ENCODE measurements around the gene RP2. TPM values are rescaled to one million over a fixed set of nuclear protein-coding genes. Genes with fewer than 3 reads are reported as not detected.

Gene RP2
- total RNA-seq, 1 donor from 2014 or later: 6.1 TPM

DNA sequence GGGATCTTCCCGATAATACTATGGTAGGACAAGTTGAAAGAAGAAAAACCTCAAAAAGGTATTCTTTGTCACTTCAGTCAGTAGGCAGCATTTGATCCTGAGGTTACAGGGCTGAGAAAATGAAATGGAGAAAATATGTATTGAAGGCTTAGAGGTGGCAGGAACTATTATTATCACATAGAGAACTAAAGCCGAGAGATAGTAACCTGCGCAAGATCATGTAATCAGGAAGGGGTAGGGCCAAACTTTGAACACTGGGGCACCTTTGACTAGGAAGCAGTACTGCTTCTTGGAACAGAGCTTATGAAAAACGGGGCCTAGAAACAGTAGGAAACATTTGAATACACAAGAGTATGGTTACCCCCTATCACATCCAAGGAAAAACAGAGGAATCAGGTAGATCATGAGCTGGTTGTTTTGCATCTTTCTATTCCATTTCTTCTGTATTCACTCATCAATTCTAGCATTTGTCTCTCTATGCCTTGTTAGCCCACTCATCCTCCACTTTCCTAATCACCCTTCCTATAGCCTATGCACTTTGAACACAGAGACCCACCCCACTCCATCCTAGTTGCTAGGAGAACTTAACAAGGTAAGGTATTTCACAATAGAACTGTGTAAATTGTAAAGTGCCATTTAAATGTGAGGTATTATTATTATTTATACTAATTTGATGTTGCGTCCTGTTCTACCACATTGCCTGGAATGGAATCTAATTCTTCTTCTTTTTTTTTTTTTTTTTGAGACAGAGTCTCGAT is 43.3 kb upstream of the RP2 start:
- Histone ChIP-seq H3K9me3 (no peaks in the 10 kb centered on the region), H3K4me1 (no peaks in the 10 kb centered on the region), H3K27ac (no peak overlapping the region), H3K4me3 (no peak overlapping the region), H3K36me3 (no peaks in the 10 kb centered on the region), H3K27me3 (no peaks in the 10 kb centered on the region)
- no peak for TF ChIP-seq POLR2A (IDR thresholded peaks at IDR 0.05)
- no peak for TF ChIP-seq POLR2AphosphoS5 (IDR thresholded peaks at IDR 0.05; ENCODE audit: insufficient read depth in 1 of 2, low read depth in 1 of 2)
- TF ChIP-seq, protein P1, sequence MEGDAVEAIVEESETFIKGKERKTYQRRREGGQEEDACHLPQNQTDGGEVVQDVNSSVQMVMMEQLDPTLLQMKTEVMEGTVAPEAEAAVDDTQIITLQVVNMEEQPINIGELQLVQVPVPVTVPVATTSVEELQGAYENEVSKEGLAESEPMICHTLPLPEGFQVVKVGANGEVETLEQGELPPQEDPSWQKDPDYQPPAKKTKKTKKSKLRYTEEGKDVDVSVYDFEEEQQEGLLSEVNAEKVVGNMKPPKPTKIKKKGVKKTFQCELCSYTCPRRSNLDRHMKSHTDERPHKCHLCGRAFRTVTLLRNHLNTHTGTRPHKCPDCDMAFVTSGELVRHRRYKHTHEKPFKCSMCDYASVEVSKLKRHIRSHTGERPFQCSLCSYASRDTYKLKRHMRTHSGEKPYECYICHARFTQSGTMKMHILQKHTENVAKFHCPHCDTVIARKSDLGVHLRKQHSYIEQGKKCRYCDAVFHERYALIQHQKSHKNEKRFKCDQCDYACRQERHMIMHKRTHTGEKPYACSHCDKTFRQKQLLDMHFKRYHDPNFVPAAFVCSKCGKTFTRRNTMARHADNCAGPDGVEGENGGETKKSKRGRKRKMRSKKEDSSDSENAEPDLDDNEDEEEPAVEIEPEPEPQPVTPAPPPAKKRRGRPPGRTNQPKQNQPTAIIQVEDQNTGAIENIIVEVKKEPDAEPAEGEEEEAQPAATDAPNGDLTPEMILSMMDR (IDR thresholded peaks at IDR 0.05): no peak
- no peak for DNase-seq (ENCODE audit: extremely low spot score in 2 of 2)
- intact Hi-C loops (cut with DNase I): loop anchor here (5.0 kb wide), 1 partner anchor 36 kb away; the partner anchor contains the start of gene SLC9A7

GRCh38 chrX:46796574-46797191 is 40.2 kb upstream of the RP2 start:
- no peak for DNase-seq (ENCODE audit: extremely low spot score in 2 of 2)
- H3K4me1 ChIP-seq: no peaks in the 10 kb centered on the region
- H3K36me3 ChIP-seq: no peaks in the 10 kb centered on the region
- no peaks in the 10 kb centered on the region for H3K27me3 ChIP-seq
- intact Hi-C loops (cut with DNase I): no loop called here
- H3K4me3 ChIP-seq: no peak overlapping the region
- H3K9me3 ChIP-seq: no peaks in the 10 kb centered on the region
- TF ChIP-seq, protein P1 (IDR thresholded peaks at IDR 0.05): peak in 2 of 3 experiments; percentile 29 to 55
- no peak for TF ChIP-seq POLR2AphosphoS5 (IDR thresholded peaks at IDR 0.05; ENCODE audit: insufficient read depth in 1 of 2, low read depth in 1 of 2)
- H3K27ac ChIP-seq: no peak overlapping the region

DNA sequence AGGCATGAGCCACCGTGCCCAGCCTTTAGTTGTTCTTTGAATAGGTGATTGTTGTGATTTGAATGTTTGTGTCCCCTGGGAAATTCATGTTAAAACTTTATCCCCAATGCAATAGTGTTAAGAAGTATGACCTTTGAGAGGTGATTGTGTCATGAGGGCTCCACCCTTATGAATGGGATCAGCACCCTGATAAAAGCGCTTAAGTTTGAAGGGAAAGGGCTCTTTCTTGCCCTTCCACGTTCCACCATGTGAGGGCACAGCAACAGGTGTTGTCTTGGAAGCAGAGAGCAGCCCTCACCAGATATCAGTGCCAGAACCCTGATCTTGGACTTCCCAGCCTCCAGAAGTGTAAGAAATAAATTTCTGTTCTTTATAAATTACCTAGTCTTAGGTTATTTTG is 33.7 kb upstream of the RP2 start:
- H3K27me3 ChIP-seq: no peaks in the 10 kb centered on the region
- intact Hi-C loops (cut with DNase I): no loop called here
- no peak overlapping the region for H3K27ac ChIP-seq
- no peaks in the 10 kb centered on the region for H3K4me1 ChIP-seq
- no peaks in the 10 kb centered on the region for H3K9me3 ChIP-seq
- H3K4me3 ChIP-seq: no peak overlapping the region
- no peak for DNase-seq (ENCODE audit: extremely low spot score in 2 of 2)
- TF ChIP-seq POLR2AphosphoS5 (IDR thresholded peaks at IDR 0.05; ENCODE audit: insufficient read depth in 1 of 2, low read depth in 1 of 2) (no peak), POLR2A (IDR thresholded peaks at IDR 0.05) (no peak)
- TF ChIP-seq, protein P1 (IDR thresholded peaks at IDR 0.05): no peak
- H3K36me3 ChIP-seq: no peaks in the 10 kb centered on the region

- Histone ChIP-seq H3K27ac (no peak overlapping the region), H3K4me1 (no peaks in the 10 kb centered on the region), H3K9me3 (no peaks in the 10 kb centered on the region), H3K4me3 (no peak overlapping the region), H3K36me3 (no peaks in the 10 kb centered on the region), H3K27me3 (no peaks in the 10 kb centered on the region)
- intact Hi-C loops (cut with DNase I): no loop called here
- TF ChIP-seq POLR2AphosphoS5 (IDR thresholded peaks at IDR 0.05; ENCODE audit: insufficient read depth in 1 of 2, low read depth in 1 of 2) (no peak), POLR2A (IDR thresholded peaks at IDR 0.05) (no peak)
- TF ChIP-seq, protein P1 (IDR thresholded peaks at IDR 0.05): no peak
- DNase-seq (ENCODE audit: extremely low spot score in 2 of 2): no peak
Observed at GRCh38 chrX:46805270-46805669, 31.6 kb upstream of the RP2 start.

GRCh38 chrX:46811121-46811520 is 25.7 kb upstream of the RP2 start:
- TF ChIP-seq POLR2AphosphoS5 (IDR thresholded peaks at IDR 0.05; ENCODE audit: insufficient read depth in 1 of 2, low read depth in 1 of 2) (no peak), POLR2A (IDR thresholded peaks at IDR 0.05) (no peak)
- TF ChIP-seq, protein P1 (IDR thresholded peaks at IDR 0.05): no peak
- H3K27ac ChIP-seq: no peak overlapping the region
- H3K9me3 ChIP-seq: no peaks in the 10 kb centered on the region
- H3K4me3 ChIP-seq: no peak overlapping the region
- no peak for DNase-seq (ENCODE audit: extremely low spot score in 2 of 2)
- H3K36me3 ChIP-seq: no peaks in the 10 kb centered on the region
- H3K4me1 ChIP-seq: no peaks in the 10 kb centered on the region
- intact Hi-C loops (cut with DNase I): no loop called here
- no peaks in the 10 kb centered on the region for H3K27me3 ChIP-seq
